Activated naive CD8-positive, alpha-beta T cell (primary cell): ENCODE measurements around the gene MARCKSL1.
"Not testable (repeated sequence)": the region's sequence is repeated elsewhere in the genome, so short reads cannot be mapped to it uniquely, and the experiment has no call there.

ENCODE experiments used
- H3K27ac Mint-ChIP-seq: one replicate; pipeline ENCODE4 v1.8.0; 2021; ENCODE audit warnings: mixed read lengths
- H3K27me3 Mint-ChIP-seq: one replicate; pipeline ENCODE4 v1.8.0; 2021; ENCODE audit warnings: mixed read lengths
- H3K36me3 Mint-ChIP-seq: one replicate; pipeline ENCODE4 v1.8.0; 2021; ENCODE audit warnings: mixed read lengths
- H3K4me1 Mint-ChIP-seq: one replicate; pipeline ENCODE4 v1.8.0; 2021; ENCODE audit warnings: low read depth, mixed read lengths
- H3K4me3 Mint-ChIP-seq: one replicate; pipeline ENCODE4 v1.8.0; 2021; ENCODE audit warnings: mild to moderate bottlenecking, mixed read lengths
- H3K9me3 Mint-ChIP-seq: one replicate; pipeline ENCODE4 v1.8.0; 2021; ENCODE audit warnings: low read depth, mixed read lengths

Gene MARCKSL1

DNA sequence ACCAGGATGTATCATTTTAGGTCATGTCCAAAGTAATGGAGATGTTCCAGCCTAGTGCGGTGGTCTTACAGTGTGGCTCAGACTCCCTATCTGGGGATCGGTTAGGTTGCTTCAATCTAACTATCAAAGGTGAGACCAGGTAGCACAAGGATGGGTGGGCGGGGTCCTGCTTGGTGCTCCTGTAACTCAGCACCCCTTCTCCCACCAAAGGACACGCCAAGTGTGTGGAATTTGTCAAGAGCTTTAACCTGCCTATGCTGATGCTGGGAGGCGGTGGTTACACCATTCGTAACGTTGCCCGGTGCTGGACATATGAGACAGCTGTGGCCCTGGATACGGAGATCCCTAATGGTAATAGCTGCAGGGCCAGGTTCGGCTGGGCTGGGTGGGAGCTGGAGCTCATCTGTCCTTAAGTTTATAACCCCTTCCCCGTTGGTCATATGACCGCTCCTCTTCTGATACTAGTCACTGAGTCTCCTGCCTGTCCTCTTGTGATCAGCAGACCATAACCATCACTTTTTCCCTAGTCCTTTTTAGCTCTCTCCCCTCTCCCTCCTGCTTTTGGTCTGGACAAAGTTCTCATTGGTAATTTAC, 5.4 kb downstream of the MARCKSL1 start:
- no peaks in the 10 kb centered on the region for H3K27me3 Mint-ChIP-seq

DNA sequence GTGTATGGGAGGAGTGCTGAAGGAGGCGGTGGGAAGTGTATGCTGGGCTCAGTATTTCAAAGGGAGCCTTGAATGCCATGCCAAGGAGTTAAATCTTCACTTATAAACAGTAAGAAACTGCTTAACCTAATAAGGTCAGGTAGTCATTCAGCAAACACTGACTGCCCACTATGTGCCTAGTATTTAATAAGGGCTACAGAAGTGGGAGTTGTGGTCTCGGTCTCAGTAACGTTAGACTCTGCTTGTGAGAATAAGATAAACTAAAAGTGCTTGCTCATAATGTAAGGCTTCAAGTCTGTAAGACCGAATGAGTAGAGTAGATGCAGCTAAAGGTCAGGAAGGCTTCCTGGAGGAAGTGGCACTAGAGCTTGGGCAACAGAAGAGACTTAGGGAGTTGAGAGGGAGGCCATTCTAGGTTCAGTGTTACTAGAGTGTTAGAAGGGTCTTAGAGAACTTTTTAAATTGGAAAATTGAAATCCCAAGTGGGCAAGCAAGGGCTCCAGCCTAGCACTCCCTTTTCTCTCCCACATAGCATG, 6.0 kb downstream of the MARCKSL1 start:
- Mint-ChIP-seq H3K27ac (peak overlapping the region; percentile 81), H3K36me3 (peaks cover 3% of the 10 kb centered on the region), H3K27me3 (no peaks in the 10 kb centered on the region), H3K4me3 (no peak overlapping the region), H3K4me1 (peaks cover 16% of the 10 kb centered on the region), H3K9me3 (no peaks in the 10 kb centered on the region)

More for the DNA sequence above, 5.4 kb downstream of the MARCKSL1 start:
- H3K27ac Mint-ChIP-seq, result peak overlapping the region; percentile 18
- H3K36me3 Mint-ChIP-seq, result peaks cover 3% of the 10 kb centered on the region
- H3K4me1 Mint-ChIP-seq, result peaks cover 17% of the 10 kb centered on the region
- no peaks in the 10 kb centered on the region for H3K9me3 Mint-ChIP-seq
- no peak overlapping the region for H3K4me3 Mint-ChIP-seq

DNA sequence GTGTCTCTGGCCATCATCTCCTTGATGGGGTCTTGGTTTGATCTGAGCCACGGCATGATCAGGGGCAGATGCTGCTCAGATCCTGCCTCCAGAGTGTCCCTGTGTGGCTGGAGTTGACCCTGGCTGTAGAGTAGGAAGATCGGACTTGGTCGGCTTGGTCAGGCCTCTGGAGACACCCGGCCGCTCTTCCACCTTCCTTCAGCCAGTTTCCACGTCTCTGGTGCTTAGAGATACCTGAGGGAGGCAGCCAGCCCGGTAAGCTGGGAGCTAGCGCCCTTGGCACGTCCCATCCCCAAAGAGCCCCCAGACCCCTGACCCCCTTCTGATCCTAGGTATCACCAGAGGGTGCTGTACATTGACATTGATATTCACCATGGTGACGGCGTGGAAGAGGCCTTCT, 8.8 kb downstream of the MARCKSL1 start:
- H3K9me3 Mint-ChIP-seq, result no peaks in the 10 kb centered on the region
- H3K4me1 Mint-ChIP-seq, result peaks cover 21% of the 10 kb centered on the region
- no peaks in the 10 kb centered on the region for H3K27me3 Mint-ChIP-seq
- H3K27ac Mint-ChIP-seq, result no peak overlapping the region
- H3K36me3 Mint-ChIP-seq, result peaks cover 3% of the 10 kb centered on the region
- no peak overlapping the region for H3K4me3 Mint-ChIP-seq

DNA sequence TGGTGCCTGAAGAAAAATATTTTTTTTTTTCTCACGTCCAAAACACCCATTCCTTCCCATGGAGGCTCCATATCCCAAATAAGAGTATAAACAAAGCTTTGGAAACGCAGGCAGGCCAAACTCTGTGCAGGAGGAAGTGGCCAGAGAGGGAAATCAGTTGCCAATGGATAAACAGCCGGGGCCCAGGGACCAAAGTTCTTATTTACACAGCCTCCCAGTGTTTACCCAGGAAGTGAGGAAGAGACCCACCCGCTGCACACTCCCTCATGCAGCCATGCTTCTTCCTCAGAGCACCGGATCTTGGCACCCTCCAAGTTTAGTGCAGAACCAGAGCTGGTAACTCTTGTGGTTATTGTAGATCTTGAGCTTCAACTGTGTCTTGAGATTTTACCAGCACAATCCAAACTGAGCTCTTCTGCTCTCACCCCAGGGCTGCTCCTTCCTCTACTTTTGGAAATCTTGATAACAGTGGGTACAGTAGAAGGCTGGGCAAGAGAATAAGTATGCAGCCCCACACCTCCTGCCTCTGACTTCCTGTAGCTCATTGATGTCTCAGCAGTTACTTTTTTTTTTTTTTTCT, 14.2 kb downstream of the MARCKSL1 start:
- H3K4me3 Mint-ChIP-seq, result peak overlapping the region; percentile 30
- H3K4me1 Mint-ChIP-seq, result peaks cover 34% of the 10 kb centered on the region
- H3K27me3 Mint-ChIP-seq, result no peaks in the 10 kb centered on the region
- H3K27ac Mint-ChIP-seq, result peak overlapping the region; percentile 77
- H3K36me3 Mint-ChIP-seq, result no peaks in the 10 kb centered on the region
- H3K9me3 Mint-ChIP-seq, result no peaks in the 10 kb centered on the region

DNA sequence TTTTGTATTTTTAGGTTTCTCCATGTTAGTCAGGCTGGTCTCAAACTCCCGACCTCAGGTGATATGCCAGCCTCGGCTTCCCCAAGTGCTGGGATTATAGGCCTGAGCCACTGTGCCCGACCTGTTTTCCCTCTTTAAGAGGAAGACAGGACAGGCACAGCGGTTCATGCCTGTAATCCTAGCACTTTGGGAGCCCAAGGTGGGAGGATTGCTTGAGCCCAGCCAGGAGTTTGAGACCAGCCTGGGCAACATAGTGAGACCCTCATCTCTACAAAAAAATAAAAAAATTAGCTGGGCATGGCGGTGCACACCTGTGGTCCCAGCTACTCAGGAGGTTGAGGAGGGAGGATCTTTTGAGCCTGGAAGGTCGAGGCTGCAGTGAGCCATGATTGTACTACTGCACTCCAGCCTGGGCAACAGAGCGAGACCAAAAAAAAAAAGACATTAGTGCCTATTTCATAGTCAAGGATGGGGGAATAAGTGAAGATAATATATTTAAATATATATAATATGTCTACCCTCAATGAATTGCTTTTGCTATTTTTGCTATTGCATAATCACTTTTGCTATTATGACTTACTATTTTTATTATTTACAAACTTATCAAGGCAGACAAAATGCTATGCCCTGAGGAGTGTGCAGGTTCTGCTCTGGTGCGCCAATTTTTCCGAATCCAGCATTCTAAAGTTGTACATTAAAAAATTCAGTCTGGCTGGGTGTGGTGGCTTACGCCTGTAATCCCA, 17.7 kb downstream of the MARCKSL1 start:
- Mint-ChIP-seq H3K9me3 (no peaks in the 10 kb centered on the region), H3K36me3 (peaks cover 2% of the 10 kb centered on the region), H3K27ac (no peak overlapping the region)

DNA sequence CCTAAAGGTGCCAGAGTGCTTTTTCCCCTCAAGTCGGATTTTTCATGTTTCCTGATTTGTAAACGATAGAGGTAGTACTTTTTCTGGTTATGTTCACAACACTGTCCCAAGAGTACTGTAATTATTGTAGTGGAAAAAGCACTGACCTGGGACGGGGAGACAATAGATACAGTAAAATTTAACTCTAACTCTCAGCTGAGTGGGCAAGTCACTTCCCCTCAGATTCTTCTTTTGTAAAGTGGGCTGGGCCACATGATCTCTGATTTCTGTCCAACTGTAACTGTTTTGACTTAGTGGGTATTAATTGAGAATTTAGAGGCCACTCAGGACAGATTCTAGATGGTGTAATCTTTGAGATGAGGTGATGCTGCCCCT, 19.1 kb downstream of the MARCKSL1 start:
- Mint-ChIP-seq H3K4me1 (peaks cover 29% of the 10 kb centered on the region), H3K27ac (peak overlapping the region; percentile 41), H3K36me3 (peaks cover 2% of the 10 kb centered on the region), H3K4me3 (no peak overlapping the region), H3K9me3 (no peaks in the 10 kb centered on the region), H3K27me3 (no peaks in the 10 kb centered on the region)

More for the DNA sequence above, 17.7 kb downstream of the MARCKSL1 start:
- Mint-ChIP-seq H3K4me1 (peaks cover 37% of the 10 kb centered on the region), H3K27me3 (no peaks in the 10 kb centered on the region), H3K4me3 (no peak overlapping the region)

DNA sequence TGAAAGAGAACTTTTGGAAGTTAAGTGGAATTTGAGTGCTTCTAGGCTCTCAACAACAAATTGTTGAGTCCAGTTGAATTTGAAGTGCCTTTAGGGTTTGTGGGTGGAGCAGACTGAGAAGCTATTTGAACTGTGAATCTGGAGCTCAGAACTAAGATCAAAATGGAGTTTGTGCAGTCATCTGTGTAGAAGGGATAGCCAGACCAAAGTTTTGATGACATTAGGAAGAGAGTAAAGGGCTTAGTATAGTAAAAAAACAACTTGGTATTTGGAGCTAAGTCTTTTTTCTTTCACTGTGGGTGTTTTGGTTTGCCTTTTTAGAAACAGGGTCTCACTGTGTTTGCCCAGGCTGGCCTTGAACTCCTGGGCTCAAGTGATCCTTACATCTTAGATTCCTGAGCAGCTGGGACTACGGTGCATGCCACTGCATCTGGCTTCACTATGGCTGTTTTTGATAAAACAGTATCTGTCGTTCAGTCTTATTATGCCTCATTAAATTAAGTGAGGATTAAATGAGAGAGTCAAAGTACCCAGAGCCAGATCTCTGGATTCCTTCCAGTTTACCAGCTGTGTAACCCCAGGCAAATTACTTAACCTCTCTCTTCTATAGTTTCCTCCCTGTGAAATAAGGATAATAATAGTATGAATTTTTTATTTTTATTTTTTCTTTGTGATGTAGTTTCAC, 24.2 kb downstream of the MARCKSL1 start:
- H3K27ac Mint-ChIP-seq, result peak overlapping the region; percentile 52
- H3K36me3 Mint-ChIP-seq, result peaks cover 8% of the 10 kb centered on the region
- H3K9me3 Mint-ChIP-seq, result no peaks in the 10 kb centered on the region
- H3K4me1 Mint-ChIP-seq, result peaks cover 59% of the 10 kb centered on the region
- H3K4me3 Mint-ChIP-seq, result no peak overlapping the region
- no peaks in the 10 kb centered on the region for H3K27me3 Mint-ChIP-seq

DNA sequence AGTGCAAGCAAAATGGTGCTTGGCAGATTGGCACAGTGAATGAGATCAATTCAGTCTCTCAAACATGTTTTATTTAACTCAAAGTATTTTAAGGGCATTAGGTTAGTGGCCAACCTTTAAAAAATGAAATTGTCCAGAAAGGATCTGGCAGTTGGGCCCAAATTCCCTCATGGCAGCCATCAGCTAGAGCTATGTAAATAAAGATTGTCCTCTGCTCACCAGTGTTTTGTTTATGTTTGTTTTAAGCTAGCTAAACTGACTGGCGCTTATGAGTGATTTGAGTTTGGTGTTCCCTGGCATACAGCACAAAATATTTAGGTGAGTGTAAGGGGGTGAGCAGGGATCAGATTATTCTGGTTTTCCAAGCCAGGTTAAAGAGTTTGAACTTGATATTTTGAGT, 26.1 kb downstream of the MARCKSL1 start:
- Mint-ChIP-seq H3K27ac (peak overlapping the region; percentile 55), H3K27me3 (no peaks in the 10 kb centered on the region), H3K4me1 (peaks cover 64% of the 10 kb centered on the region)

DNA sequence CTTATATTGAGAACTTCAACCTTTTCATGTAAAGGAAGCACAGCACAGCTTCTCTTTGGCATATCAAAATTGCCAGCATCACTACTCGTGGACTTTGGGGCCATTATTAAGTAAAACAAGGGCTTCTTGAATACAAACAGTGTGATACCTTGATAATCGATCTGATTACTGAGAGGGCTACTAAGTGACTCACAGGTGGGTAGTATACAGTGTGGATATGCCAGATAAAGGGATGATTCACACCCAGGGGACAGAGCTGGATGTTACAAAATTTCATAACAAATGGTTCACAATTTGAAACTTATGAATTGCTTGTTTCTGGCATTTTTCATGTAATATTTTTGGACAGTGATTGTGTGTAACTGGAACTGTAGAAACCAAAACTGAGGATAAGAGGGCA, 28.7 kb downstream of the MARCKSL1 start:
- Mint-ChIP-seq H3K27me3 (no peaks in the 10 kb centered on the region), H3K36me3 (peaks cover 16% of the 10 kb centered on the region), H3K4me1 (peaks cover 64% of the 10 kb centered on the region), H3K27ac (peak overlapping the region; percentile 69), H3K4me3 (peak overlapping the region; percentile 57), H3K9me3 (no peaks in the 10 kb centered on the region)

More for the DNA sequence above, 26.1 kb downstream of the MARCKSL1 start:
- Mint-ChIP-seq H3K9me3 (no peaks in the 10 kb centered on the region), H3K4me3 (no peak overlapping the region), H3K36me3 (peaks cover 13% of the 10 kb centered on the region)

DNA sequence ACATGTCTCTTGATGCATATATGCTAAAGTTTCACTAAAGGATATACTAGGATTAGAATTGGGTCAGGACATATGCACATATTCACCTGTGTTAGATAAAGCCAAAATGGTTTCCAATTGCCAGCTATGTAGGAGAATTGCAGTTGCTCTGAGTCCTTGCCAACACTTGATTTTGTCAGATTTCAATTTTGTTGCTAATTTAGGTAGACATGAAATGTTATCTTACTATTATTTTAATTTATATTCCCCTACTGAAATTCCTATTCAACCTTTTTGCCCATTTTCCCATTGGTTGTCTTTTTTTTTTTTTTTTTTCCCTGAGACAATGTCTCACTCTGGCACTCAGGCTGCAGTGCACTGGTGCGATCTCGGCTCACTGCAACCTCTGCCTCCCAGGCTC, 30.7 kb downstream of the MARCKSL1 start:
- peaks cover 61% of the 10 kb centered on the region for H3K4me1 Mint-ChIP-seq
- H3K27ac Mint-ChIP-seq, result no peak overlapping the region
- H3K4me3 Mint-ChIP-seq, result no peak overlapping the region
- no peaks in the 10 kb centered on the region for H3K27me3 Mint-ChIP-seq
- H3K9me3 Mint-ChIP-seq, result no peaks in the 10 kb centered on the region
- H3K36me3 Mint-ChIP-seq, result peaks cover 18% of the 10 kb centered on the region

DNA sequence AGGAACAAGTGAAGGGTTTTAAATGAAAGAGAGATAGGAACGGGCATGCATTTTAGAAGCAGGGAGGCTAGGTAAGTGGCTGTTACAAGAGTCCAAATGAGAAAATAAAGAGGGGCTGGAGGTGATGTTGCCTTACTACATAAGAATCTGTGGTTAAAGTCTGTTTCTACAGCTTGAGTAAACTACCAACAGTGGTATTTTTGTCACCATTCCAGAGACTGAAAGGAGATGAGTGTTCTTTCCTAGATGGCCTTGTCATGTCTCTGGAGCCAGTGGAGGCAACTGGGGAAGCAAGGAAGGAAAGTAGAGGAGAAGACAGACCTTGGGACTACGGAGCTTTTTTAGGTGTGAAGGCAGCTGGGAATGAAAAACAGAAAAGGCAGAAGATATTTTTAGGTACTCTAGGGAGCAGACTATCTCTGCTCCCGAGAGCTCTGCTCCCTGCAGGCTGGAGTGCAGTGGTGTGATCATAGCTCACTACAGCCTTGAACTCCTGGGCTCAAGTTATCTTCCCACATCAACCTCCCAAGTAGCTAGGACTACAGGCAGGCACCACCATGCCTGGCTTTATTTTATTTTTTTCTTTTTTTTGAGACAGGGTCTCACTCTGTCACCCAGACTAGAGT, 31.9 kb downstream of the MARCKSL1 start:
- Mint-ChIP-seq H3K9me3 (no peaks in the 10 kb centered on the region), H3K36me3 (peaks cover 18% of the 10 kb centered on the region), H3K27me3 (no peaks in the 10 kb centered on the region), H3K4me3 (no peak overlapping the region), H3K4me1 (peaks cover 59% of the 10 kb centered on the region), H3K27ac (no peak overlapping the region)

DNA sequence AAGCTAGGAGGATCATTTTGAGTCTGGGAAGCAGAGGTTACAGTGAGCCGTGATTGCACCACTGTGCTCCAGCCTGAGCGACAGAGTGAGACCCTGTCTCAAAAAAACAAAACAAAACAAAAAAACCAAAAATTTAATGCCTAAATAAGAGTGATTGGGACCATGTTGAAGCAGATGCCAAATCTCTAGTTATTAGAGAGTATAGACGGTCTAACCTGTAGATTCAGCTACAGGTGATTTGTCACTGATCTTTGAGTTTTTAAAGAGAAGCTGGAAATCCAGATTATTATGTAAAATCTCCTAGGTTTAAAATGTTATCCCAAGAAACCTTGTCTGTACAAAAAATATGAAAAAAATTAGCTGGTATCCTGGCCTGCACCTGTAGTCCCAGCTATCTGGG, 32.7 kb downstream of the MARCKSL1 start:
- Mint-ChIP-seq H3K36me3 (peaks cover 18% of the 10 kb centered on the region), H3K9me3 (no peaks in the 10 kb centered on the region), H3K27me3 (no peaks in the 10 kb centered on the region), H3K27ac (no peak overlapping the region), H3K4me3 (no peak overlapping the region), H3K4me1 (peaks cover 57% of the 10 kb centered on the region)

DNA sequence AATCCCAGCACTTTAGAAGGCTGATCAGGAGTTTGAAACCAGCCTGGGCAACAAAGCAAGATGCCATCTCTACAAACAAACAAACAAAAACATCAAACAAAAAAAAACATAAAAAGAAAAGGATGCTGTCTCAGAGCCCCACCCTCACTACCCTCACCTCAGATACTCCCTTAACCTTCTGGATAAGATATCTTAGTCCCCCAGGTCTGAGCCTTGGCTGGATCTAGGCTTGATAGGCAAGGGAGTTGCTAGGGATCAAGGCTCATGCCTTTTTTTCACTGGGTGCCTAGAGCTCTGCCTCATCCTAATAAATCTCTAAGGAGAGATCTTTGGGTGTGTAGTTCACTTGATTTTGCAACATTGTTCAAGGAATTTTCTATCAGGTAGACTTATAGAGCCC, 36.7 kb downstream of the MARCKSL1 start:
- Mint-ChIP-seq H3K9me3 (no peaks in the 10 kb centered on the region), H3K36me3 (peaks cover 11% of the 10 kb centered on the region), H3K27ac (peak overlapping the region; percentile 41), H3K27me3 (no peaks in the 10 kb centered on the region), H3K4me3 (no peak overlapping the region), H3K4me1 (peaks cover 61% of the 10 kb centered on the region)

DNA sequence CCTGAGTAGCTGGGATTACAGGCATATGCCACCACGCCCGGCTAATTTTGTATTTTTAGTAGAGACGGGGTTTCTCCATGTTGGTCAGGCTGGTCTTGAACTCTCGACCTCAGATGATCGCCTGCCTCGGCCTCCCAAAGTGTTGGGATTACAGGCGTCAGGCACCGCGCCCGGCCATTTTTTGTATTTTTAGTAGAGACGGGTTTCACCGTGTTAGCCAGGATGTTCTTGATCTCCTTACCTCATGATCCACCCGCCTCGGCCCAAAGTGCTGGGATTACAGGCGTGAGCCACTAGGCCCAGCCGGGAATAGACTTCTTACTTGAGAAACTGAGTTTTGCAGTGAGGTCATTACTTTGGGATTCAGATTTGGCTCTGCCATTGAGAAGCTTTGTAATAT, 37.8 kb downstream of the MARCKSL1 start:
- peaks cover 62% of the 10 kb centered on the region for H3K4me1 Mint-ChIP-seq
- H3K27me3 Mint-ChIP-seq, H3K36me3 Mint-ChIP-seq, H3K27ac Mint-ChIP-seq, H3K4me3 Mint-ChIP-seq, H3K9me3 Mint-ChIP-seq: not testable (repeated sequence)
